Measurements from ENCODE around the gene RTN4RL1. TPM values are rescaled to one million over a fixed set of nuclear protein-coding genes. Genes with fewer than 3 reads are reported as not detected.

RTN4RL1 gene
- total RNA-seq, 1 experiment from 2014 or later, result 0.22 TPM

- Mint-ChIP-seq H3K4me1 (peaks cover 10 to 27% of the 10 kb centered on the region in 2 experiments), H3K9me3 (peaks cover 5 to 6% of the 10 kb centered on the region in 2 experiments; a peak in 4 of 5 replicates), H3K27me3 (ENCODE audit: low read depth) (peaks cover 57% of the 10 kb centered on the region), H3K36me3 (ENCODE audit: insufficient read depth in 1 of 3, low read depth in 3 of 3) (no peaks in the 10 kb centered on the region; a peak in 1 of 7 replicates), H3K27ac (no peak overlapping the region), H3K4me3 (no peak overlapping the region)
- Histone ChIP-seq H3K9ac (ENCODE audit: extremely low read depth, insufficient read length, low read length) (no peak overlapping the region), H2BK12ac (ENCODE audit: insufficient read length, low read depth, low read length) (no peak overlapping the region), H3K27ac (ENCODE audit: insufficient read length, low read depth, low read length) (no peak overlapping the region), H3K14ac (ENCODE audit: insufficient read depth, low read length) (no peak overlapping the region), H4K8ac (replicated peaks; ENCODE audit: insufficient read length, low read depth, low read length) (no peak overlapping the region), H4K5ac (ENCODE audit: insufficient read length, low read depth, low read length) (no peak overlapping the region), H2BK15ac (ENCODE audit: low read depth, low read length) (no peak overlapping the region), H3K18ac (ENCODE audit: insufficient read length, low read depth, low read length) (no peak overlapping the region), H4K91ac (ENCODE audit: insufficient read length, low read depth, low read length) (no peak overlapping the region), H2AFZ (ENCODE audit: low read length) (no peak overlapping the region), H3K9me3 (ENCODE audit: control insufficient read depth, low read depth, low read length) (no peaks in the 10 kb centered on the region), H2BK5ac (ENCODE audit: insufficient read length, low read length) (no peak overlapping the region), H3K79me2 (ENCODE audit: insufficient read depth, low read length) (no peaks in the 10 kb centered on the region), H3K79me1 (ENCODE audit: insufficient read depth, low read depth, low read length, poor library complexity, severe bottlenecking) (no peaks in the 10 kb centered on the region), H3K23me2 (ENCODE audit: insufficient read length, low read depth, low read length, poor library complexity, severe bottlenecking) (peaks cover 21% of the 10 kb centered on the region), H3T11ph (ENCODE audit: low read length) (no peak overlapping the region), H3K4ac (ENCODE audit: low read depth, low read length) (no peak overlapping the region), H3K4me2 (ENCODE audit: insufficient read depth, insufficient read length, low read length) (no peak overlapping the region), H3K4me1 (ENCODE audit: insufficient read depth, low read length) (no peaks in the 10 kb centered on the region), H3K27me3 (ENCODE audit: insufficient read depth, low read length) (peaks cover 49% of the 10 kb centered on the region), H3K56ac (ENCODE audit: insufficient read length, low read depth, low read length) (no peak overlapping the region), H2BK20ac (ENCODE audit: low read depth, low read length, poor library complexity, severe bottlenecking) (no peak overlapping the region), H2AK5ac (ENCODE audit: insufficient read length, low read length) (no peak overlapping the region), H3K23ac (ENCODE audit: insufficient read length, low read depth, low read length) (no peak overlapping the region), H2BK120ac (ENCODE audit: low read depth, low read length, poor library complexity, severe bottlenecking) (no peak overlapping the region), H4K20me1 (ENCODE audit: control insufficient read depth, insufficient read depth, insufficient read length) (no peaks in the 10 kb centered on the region)
- DNase-seq, result no peak
- no peak for TF ChIP-seq CTCF (conservative IDR thresholded peaks at IDR 0.05)
- WGBS (ENCODE audit: extremely low coverage, insufficient read length, low lambda C conversion rate), result no CpG with 5 or more reads among the region's 6 CpGs
Observed at GRCh38 chr17:2028737-2029136, 3.6 kb upstream of the RTN4RL1 start.

All from H9 (cell line).